Gastroesophageal sphincter (tissue), 3 donors: Measurements from ENCODE around the gene ATG14.

Experiments used
- CTCF ChIP-seq, 4 experiments: fragments of 200-600 bp in 2 of 4; fragments of 450-650 bp in 2 of 4; sonication (generic) in 1 of 4; IDR thresholded peaks; one replicate each; pipeline ENCODE4 v1.5.1; 2017 to 2019; ENCODE audit warnings: antibody characterized with exemption in 4 of 4, mild to moderate bottlenecking in 2 of 4, moderate library complexity in 2 of 4
- POLR2A ChIP-seq, 2 donors: fragments of 450-650 bp; IDR thresholded peaks; one replicate each; pipeline ENCODE4 v1.6.1; 2017; ENCODE audit warnings: antibody characterized with exemption in 2 of 2, mild to moderate bottlenecking in 2 of 2, moderate library complexity in 1 of 2

GRCh38 chr14:55399852-55400251 lies 11.8 kb downstream of the ATG14 start:
- no peak for TF ChIP-seq CTCF (IDR thresholded peaks at IDR 0.05)
- no peak for TF ChIP-seq POLR2A (IDR thresholded peaks at IDR 0.05)
